ENCODE results near the gene OSBPL10. TPM values are rescaled to one million over a fixed set of nuclear protein-coding genes. Genes with fewer than 3 reads are reported as not detected.

The OSBPL10 gene
- total and polyA plus RNA-seq, 2 of the 8 experiments (the other 6 are each of a cell fraction or from before 2014, with no cell fraction given), result 26.2 to 86.7 TPM

GRCh38 chr3:31710123-31710803, 270.8 kb downstream of the OSBPL10 start (continued):
- no peak for TF ChIP-seq NANOG (IDR thresholded peaks at IDR 0.05; ENCODE audit: insufficient read depth, low read depth, low read length, poor library complexity, severe bottlenecking)
- no peak for TF ChIP-seq HDAC2 (IDR thresholded peaks at IDR 0.05; ENCODE audit: borderline replicate concordance in 1 of 2, low read depth in 2 of 2, low read length in 2 of 2)
- no peak for TF ChIP-seq SP4 (IDR thresholded peaks at IDR 0.05; ENCODE audit: low read length)
- no peak for TF ChIP-seq PHF8 (conservative IDR thresholded peaks at IDR 0.05; ENCODE audit: low read depth, low read length)
- TF ChIP-seq, protein P1, sequence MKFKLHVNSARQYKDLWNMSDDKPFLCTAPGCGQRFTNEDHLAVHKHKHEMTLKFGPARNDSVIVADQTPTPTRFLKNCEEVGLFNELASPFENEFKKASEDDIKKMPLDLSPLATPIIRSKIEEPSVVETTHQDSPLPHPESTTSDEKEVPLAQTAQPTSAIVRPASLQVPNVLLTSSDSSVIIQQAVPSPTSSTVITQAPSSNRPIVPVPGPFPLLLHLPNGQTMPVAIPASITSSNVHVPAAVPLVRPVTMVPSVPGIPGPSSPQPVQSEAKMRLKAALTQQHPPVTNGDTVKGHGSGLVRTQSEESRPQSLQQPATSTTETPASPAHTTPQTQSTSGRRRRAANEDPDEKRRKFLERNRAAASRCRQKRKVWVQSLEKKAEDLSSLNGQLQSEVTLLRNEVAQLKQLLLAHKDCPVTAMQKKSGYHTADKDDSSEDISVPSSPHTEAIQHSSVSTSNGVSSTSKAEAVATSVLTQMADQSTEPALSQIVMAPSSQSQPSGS (IDR thresholded peaks at IDR 0.05; ENCODE audit: low read length), result no peak
- TF ChIP-seq, protein P2, sequence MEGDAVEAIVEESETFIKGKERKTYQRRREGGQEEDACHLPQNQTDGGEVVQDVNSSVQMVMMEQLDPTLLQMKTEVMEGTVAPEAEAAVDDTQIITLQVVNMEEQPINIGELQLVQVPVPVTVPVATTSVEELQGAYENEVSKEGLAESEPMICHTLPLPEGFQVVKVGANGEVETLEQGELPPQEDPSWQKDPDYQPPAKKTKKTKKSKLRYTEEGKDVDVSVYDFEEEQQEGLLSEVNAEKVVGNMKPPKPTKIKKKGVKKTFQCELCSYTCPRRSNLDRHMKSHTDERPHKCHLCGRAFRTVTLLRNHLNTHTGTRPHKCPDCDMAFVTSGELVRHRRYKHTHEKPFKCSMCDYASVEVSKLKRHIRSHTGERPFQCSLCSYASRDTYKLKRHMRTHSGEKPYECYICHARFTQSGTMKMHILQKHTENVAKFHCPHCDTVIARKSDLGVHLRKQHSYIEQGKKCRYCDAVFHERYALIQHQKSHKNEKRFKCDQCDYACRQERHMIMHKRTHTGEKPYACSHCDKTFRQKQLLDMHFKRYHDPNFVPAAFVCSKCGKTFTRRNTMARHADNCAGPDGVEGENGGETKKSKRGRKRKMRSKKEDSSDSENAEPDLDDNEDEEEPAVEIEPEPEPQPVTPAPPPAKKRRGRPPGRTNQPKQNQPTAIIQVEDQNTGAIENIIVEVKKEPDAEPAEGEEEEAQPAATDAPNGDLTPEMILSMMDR (IDR thresholded peaks at IDR 0.05; ENCODE audit: control extremely low read depth in 1 of 3, insufficient read depth in 1 of 3, low read depth in 1 of 3, low read length in 3 of 3), result no peak
- TF ChIP-seq BRCA1 (IDR thresholded peaks at IDR 0.05; ENCODE audit: low read depth, low read length), result no peak
